ENCODE results near the gene S1PR3.

DNA sequence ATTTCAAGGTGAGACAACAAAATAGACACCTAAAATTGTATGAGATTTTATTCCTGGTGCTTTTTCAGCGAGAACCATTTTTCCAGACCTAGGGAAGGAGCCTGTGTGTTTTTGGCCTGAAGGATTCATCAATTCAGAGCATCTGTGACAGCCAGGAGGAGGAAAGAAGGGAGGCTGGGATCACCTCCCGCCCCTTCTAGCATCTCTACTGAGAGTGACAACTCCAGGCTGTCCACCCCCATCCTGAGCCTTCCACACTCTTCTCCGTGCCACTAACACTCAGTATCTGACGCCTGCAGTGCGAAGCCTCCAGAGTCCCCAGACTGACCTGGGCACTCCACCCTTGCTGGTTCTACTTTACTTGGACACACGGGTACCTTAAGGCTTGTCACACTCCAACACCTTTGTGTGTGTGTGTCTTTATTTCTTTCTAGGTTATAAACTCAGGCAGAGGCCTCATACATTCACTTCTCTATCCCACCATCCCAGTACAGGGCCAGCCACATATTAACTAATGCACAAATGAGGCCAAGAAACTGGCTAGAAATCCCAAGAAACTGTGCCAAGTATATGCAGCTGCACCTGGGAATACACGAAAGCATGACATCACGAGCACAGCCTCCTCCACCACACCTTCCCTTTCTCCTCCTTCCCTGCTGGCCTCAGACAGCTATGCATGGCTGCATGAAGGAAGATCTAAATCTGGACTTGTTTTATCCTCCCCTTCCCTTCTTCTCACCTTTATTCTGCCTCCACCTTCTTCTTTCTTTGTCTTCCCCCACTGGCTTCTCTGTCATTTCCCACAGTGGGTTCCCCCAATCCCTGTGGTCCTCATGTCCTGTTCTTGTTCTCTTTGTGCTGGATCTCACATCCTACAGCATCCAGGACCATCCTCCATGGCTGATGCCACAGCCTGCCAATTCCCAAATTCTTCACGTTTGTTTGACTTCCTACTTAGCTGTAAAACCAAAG, 16.0 kb downstream of the S1PR3 start:
- TF ChIP-seq POLR2A (IDR thresholded peaks at IDR 0.05; ENCODE audit: low read length): no peak
- TF ChIP-seq GATA1 (IDR thresholded peaks at IDR 0.05; ENCODE audit: low read depth, low read length): no peak

Data from erythroblast (primary cell).